ENCODE results near the gene POFUT2. TPM values are rescaled to one million over a fixed set of nuclear protein-coding genes. Genes with fewer than 3 reads are reported as not detected.

The POFUT2 gene
- total RNA-seq, 2 donors from 2014 or later, result 18.1 to 20.3 TPM

GRCh38 chr21:45223236-45224185, 64.2 kb downstream of the POFUT2 start:
- DNase-seq, result no peak
- no peak for ATAC-seq
- intact Hi-C loops (cut with DNase I), result no loop called here

- DNase-seq, result no peak
- ATAC-seq, result no peak
- intact Hi-C loops (cut with DNase I), result no loop called here
These were observed 65.7 kb downstream of the POFUT2 start for GRCh38 chr21:45222001-45222400.

GRCh38 chr21:45220714-45221490, 66.8 kb downstream of the POFUT2 start:
- no peak for DNase-seq
- no peak for ATAC-seq
- intact Hi-C loops (cut with DNase I), result no loop called here

GRCh38 chr21:45220071-45220481, 67.6 kb downstream of the POFUT2 start:
- ATAC-seq (peak in 1 of 2 donors; percentile 66), DNase-seq (peak; percentile 41)
- intact Hi-C loops (cut with DNase I), result no loop called here

DNA sequence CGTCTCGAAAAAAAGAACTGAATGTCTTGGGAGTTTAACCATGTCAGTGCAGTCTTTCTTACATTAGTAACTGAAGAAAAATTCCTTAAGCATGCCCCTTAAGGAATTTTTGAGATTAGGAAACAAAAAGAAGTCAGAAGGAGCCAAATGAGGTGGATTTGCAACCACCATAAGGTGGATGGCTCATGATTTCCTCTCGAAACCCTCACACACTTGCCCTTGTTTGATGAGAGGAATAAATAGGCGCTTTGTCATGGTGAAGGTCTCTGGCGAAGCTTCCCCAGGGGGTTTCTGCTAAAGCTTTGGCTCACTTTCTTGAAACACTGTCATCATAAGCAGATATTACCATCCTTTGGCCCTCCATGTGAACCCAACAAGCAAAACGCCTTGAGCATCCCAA, 68.2 kb downstream of the POFUT2 start:
- no peak for DNase-seq
- intact Hi-C loops (cut with DNase I), result no loop called here
- no peak for ATAC-seq

DNA sequence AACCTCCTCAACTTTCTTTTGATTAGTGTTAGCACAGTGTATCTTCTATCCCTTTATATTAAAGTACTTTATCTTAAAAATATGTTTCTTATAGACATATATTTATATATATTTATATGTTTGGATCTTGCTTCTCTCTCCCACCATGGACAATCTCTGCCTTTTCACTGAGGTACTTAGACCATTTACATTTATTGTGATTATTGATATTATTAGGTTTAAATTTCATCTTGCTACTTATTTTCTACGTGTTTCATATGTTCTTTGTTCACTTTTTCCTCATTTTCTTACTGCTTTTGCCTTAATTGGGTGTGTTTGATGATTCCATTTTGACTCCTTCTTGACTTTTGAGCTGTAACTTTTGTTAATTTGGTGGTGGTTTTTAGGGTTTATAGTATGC, 70.7 kb downstream of the POFUT2 start:
- ATAC-seq (no peak), DNase-seq (no peak)
- intact Hi-C loops (cut with DNase I), result no loop called here

DNA sequence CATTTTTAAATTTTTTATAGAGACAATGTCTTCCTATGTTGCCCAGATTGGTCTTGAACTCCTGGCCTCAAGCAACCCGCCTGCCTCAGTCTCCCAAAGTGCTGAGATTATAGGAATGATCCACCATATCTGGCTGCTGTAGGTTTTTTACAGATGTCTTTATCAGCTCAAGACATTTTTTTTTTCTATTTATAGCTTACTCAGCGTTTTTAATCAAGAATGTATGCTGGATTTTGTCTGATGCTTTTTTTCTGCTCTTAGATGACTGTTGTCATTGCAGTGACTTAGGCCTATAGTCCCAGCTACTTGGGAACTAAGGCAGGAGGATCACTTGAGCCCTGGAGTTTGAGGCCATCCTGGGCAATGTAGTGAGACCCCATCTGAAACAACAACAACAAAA, 72.5 kb downstream of the POFUT2 start:
- DNase-seq, result no peak
- ATAC-seq, result no peak
- intact Hi-C loops (cut with DNase I), result no loop called here

Other genes starting within 250 kb of the POFUT2 start
- 10 to 100 TPM; 20.6 to 21.7 TPM for gene ADARB1, start 213.3 kb downstream of the POFUT2 start, total RNA-seq
- gene COL18A1, start 117.3 kb upstream of the POFUT2 start, total RNA-seq, result 100 to 1,000 TPM in 1 of 2 donors, 10 to 100 TPM in 1; 53.4 to 104 TPM